Activated CD8-positive, alpha-beta T cell treated with anti-CD3 and anti-CD28 coated beads, Interleukin-2, amount 10 ng/mL, durations not matched to agents 7 days and 5 days (primary cell): Measurements from ENCODE around the gene IGHMBP2. TPM values are rescaled to one million over a fixed set of nuclear protein-coding genes. Genes with fewer than 3 reads are reported as not detected.
"Not testable (repeated sequence)": the region's sequence is repeated elsewhere in the genome, so short reads cannot be mapped to it uniquely, and the experiment has no call there.

Source experiments
- ATAC-seq: fragments of 150-1000 bp; cut with Tn5 transposase; one replicate; pipeline ENCODE4 v1.10.0; 2021; ENCODE audit warnings: moderate library complexity
- CTCF ChIA-PET: fragments of 350-600 bp; sonication (Branson Sonifier 250); formaldehyde crosslinking; loops from one replicate; lab custom pipeline; 2021; ENCODE audit warnings: antibody characterized with exemption; lab: Charles Lee
- POLR2A ChIA-PET: fragments of 350-600 bp; sonication (Branson Sonifier 250); formaldehyde crosslinking; loops from one replicate; lab custom pipeline; 2021; ENCODE audit warnings: antibody characterized with exemption; lab: Charles Lee
- DNase-seq: peaks from one replicate; pipeline ENCODE4 v3.0.0-alpha.2; 2020
- H3K27ac Mint-ChIP-seq: one replicate; pipeline ENCODE4 v1.8.0; 2021; ENCODE audit warnings: mild to moderate bottlenecking, mixed read lengths
- H3K27me3 Mint-ChIP-seq: one replicate; pipeline ENCODE4 v1.8.0; 2021; ENCODE audit warnings: low read depth, mixed read lengths
- H3K36me3 Mint-ChIP-seq: one replicate; pipeline ENCODE4 v1.8.0; 2021; ENCODE audit warnings: low read depth, mixed read lengths
- H3K4me1 Mint-ChIP-seq: one replicate; pipeline ENCODE4 v1.8.0; 2021; ENCODE audit warnings: low read depth, mixed read lengths
- H3K4me3 Mint-ChIP-seq: one replicate; pipeline ENCODE4 v1.8.0; 2021; ENCODE audit warnings: mild to moderate bottlenecking, mixed read lengths
- H3K9me3 Mint-ChIP-seq: one replicate; pipeline ENCODE4 v1.8.0; 2022; ENCODE audit warnings: mixed read lengths; ENCODE audit not compliant: insufficient read depth
- total RNA-seq, 2 experiments: library from RNA; stranded (reverse); gene quantifications; one replicate each; pipeline ENCODE4 v1.2.3, GENCODE V29; 2021

The IGHMBP2 gene
- total RNA-seq, 2 experiments from 2014 or later, result 25.0 to 28.2 TPM

DNA sequence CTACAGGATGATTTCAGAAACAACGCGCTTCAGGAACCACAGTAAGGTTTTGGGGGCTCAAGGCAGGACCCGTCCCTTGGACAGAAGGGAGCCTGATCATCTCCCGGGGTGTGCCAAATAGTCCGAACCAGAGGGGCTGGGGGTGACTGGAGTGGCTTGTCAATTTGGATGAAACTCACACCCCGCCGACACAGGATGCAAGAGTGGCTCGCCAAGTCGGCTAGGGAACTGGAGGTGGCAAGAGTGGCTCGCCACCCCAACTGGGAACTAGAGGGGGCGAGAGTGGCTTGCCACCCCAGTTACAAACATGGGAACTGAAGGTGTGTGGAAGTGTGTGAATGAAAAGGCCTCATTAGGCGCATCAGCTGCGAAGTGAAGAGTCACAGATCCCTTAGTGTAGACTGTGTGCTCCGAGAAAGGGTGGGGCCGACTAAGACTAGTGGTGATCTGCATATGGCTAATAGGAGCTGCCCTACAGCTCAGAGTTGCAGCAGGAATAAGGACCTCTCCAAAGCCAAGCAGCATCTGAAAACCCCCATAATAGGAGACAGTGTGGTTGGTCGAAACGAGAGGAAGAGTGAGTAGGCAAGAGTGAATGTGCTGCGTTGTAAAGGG, 35.4 kb upstream of the IGHMBP2 start:
- DNase-seq, result no peak
- Mint-ChIP-seq H3K36me3 (no peaks in the 10 kb centered on the region), H3K9me3 (no peaks in the 10 kb centered on the region), H3K4me3 (no peak overlapping the region), H3K27me3 (peaks cover 28% of the 10 kb centered on the region), H3K27ac (no peak overlapping the region), H3K4me1 (peaks cover 18% of the 10 kb centered on the region)
- CTCF ChIA-PET, result interaction anchor here (1.7 kb wide), 1 partner anchor 284 kb away, joined by 5 read pairs; no protein-coding TSS in a partner anchor
- POLR2A ChIA-PET, result no interaction called here
- ATAC-seq, result no peak

DNA sequence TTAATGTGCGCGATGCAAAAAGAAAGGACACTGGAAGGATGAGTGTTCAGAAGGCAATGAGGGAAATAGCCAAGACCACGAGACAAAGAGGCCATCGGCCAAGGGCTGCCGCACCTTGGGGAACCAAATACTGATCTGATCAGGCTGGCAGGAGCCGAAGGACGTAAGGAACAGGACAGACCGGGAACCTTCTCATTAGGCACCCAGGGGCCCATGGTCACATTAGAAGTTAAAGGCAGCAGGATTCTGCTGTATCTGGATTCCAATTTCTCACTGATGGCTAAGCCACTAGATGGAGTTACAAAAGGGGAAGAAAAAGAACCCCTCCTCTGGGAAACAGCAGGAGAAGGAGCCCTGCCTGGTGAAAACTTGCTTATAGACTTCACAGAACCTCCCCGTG, 33.2 kb upstream of the IGHMBP2 start:
- H3K4me1 Mint-ChIP-seq, result peaks cover 20% of the 10 kb centered on the region
- H3K4me3 Mint-ChIP-seq, result peak overlapping the region; percentile 77
- ChIA-PET CTCF (no interaction called here), POLR2A (no interaction called here)
- H3K27me3 Mint-ChIP-seq, result peaks cover 29% of the 10 kb centered on the region
- no peaks in the 10 kb centered on the region for H3K9me3 Mint-ChIP-seq
- DNase-seq (no peak), ATAC-seq (no peak)
- H3K27ac Mint-ChIP-seq, result no peak overlapping the region
- H3K36me3 Mint-ChIP-seq, result no peaks in the 10 kb centered on the region

- no peak for ATAC-seq
- no peak overlapping the region for H3K27ac Mint-ChIP-seq
- H3K36me3 Mint-ChIP-seq, result no peaks in the 10 kb centered on the region
- CTCF ChIA-PET, result no interaction called here
- H3K4me3 Mint-ChIP-seq, result no peak overlapping the region
- peaks cover 29% of the 10 kb centered on the region for H3K27me3 Mint-ChIP-seq
- H3K4me1 Mint-ChIP-seq, result peaks cover 25% of the 10 kb centered on the region
- POLR2A ChIA-PET, result no interaction called here
- no peaks in the 10 kb centered on the region for H3K9me3 Mint-ChIP-seq
- DNase-seq, result no peak
Observed at GRCh38 chr11:68872216-68873003, 31.3 kb upstream of the IGHMBP2 start.

GRCh38 chr11:68878022-68878421, 25.7 kb upstream of the IGHMBP2 start:
- Mint-ChIP-seq H3K36me3 (no peaks in the 10 kb centered on the region), H3K27ac (no peak overlapping the region), H3K4me3 (no peak overlapping the region), H3K9me3 (no peaks in the 10 kb centered on the region), H3K27me3 (peaks cover 4% of the 10 kb centered on the region), H3K4me1 (peaks cover 7% of the 10 kb centered on the region)
- ATAC-seq (no peak), DNase-seq (no peak)
- ChIA-PET CTCF (no interaction called here), POLR2A (no interaction called here)

DNA sequence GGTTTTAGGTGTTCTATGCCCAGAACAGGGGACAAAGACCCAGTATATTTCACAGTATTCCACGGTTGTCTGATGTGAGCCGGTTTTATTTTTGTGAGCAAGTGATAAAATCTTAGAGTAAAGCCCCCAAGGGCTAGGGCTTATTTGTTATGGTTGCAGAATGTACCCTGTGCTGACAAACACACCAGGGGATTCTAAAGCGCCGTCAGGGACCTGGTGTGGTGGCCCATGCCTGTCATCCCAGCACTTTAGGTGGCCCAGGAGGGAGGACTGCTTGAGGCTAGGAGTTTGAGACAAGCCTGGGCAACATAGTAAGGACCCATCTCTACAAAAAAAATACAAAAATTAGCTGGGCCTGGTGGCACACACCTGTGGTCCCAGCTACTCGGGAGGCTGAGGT, 22.8 kb upstream of the IGHMBP2 start:
- DNase-seq, result no peak
- Mint-ChIP-seq H3K36me3 (peaks cover 2% of the 10 kb centered on the region), H3K27ac (no peak overlapping the region), H3K4me1 (peaks cover under 1% of the 10 kb centered on the region), H3K4me3 (no peak overlapping the region), H3K9me3 (no peaks in the 10 kb centered on the region), H3K27me3 (no peaks in the 10 kb centered on the region)
- CTCF ChIA-PET, result no interaction called here
- POLR2A ChIA-PET, result no interaction called here
- ATAC-seq, result no peak

- no peak for ATAC-seq
- no peak overlapping the region for H3K27ac Mint-ChIP-seq
- no peak overlapping the region for H3K4me3 Mint-ChIP-seq
- no peaks in the 10 kb centered on the region for H3K9me3 Mint-ChIP-seq
- no peaks in the 10 kb centered on the region for H3K4me1 Mint-ChIP-seq
- POLR2A ChIA-PET, result no interaction called here
- peaks cover 2% of the 10 kb centered on the region for H3K36me3 Mint-ChIP-seq
- CTCF ChIA-PET, result no interaction called here
- no peaks in the 10 kb centered on the region for H3K27me3 Mint-ChIP-seq
- DNase-seq, result no peak
Observed at GRCh38 chr11:68881320-68881719, 22.4 kb upstream of the IGHMBP2 start.

- ATAC-seq (no peak), DNase-seq (no peak)
- no peak overlapping the region for H3K27ac Mint-ChIP-seq
- POLR2A ChIA-PET, result no interaction called here
- H3K36me3 Mint-ChIP-seq, result peaks cover 5% of the 10 kb centered on the region
- H3K4me1 Mint-ChIP-seq, result no peaks in the 10 kb centered on the region
- CTCF ChIA-PET, result no interaction called here
- H3K9me3 Mint-ChIP-seq, result no peaks in the 10 kb centered on the region
- no peaks in the 10 kb centered on the region for H3K27me3 Mint-ChIP-seq
- no peak overlapping the region for H3K4me3 Mint-ChIP-seq
Observed at GRCh38 chr11:68882391-68882790, 21.3 kb upstream of the IGHMBP2 start.

DNA sequence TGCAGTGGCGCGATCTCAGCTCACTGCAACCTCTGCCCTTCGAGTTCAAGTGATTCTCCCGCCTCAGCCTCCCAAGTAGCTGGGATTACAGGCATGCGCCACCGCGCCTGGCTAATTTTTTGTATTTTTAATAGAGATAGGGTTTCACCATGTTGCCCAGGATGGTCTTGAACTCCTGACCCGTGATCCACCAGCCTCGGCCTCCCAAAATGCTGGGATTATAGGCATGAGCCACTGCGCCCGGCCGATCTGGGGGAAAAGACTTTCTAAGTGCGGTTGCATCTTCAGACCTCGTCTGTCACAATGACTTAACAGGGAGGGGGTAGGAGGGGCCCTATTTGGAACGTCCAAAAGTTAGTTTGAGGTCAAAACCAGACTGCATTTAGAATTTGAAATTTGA, 18.9 kb upstream of the IGHMBP2 start:
- CTCF ChIA-PET, ATAC-seq, H3K9me3 Mint-ChIP-seq, H3K27me3 Mint-ChIP-seq, H3K4me1 Mint-ChIP-seq, H3K36me3 Mint-ChIP-seq, DNase-seq, H3K27ac Mint-ChIP-seq, H3K4me3 Mint-ChIP-seq, POLR2A ChIA-PET: not testable (repeated sequence)

GRCh38 chr11:68889948-68890446, 13.7 kb upstream of the IGHMBP2 start:
- no peak for DNase-seq
- no peak for ATAC-seq
- no peak overlapping the region for H3K4me3 Mint-ChIP-seq
- POLR2A ChIA-PET, result no interaction called here
- H3K27ac Mint-ChIP-seq, result no peak overlapping the region
- H3K4me1 Mint-ChIP-seq, result no peaks in the 10 kb centered on the region
- no peaks in the 10 kb centered on the region for H3K27me3 Mint-ChIP-seq
- peaks cover 27% of the 10 kb centered on the region for H3K36me3 Mint-ChIP-seq
- no peaks in the 10 kb centered on the region for H3K9me3 Mint-ChIP-seq
- CTCF ChIA-PET, result no interaction called here

GRCh38 chr11:68890490-68891231, 13.0 kb upstream of the IGHMBP2 start:
- no peaks in the 10 kb centered on the region for H3K9me3 Mint-ChIP-seq
- peaks cover 27% of the 10 kb centered on the region for H3K36me3 Mint-ChIP-seq
- DNase-seq (no peak), ATAC-seq (no peak)
- ChIA-PET POLR2A (no interaction called here), CTCF (no interaction called here)
- no peaks in the 10 kb centered on the region for H3K4me1 Mint-ChIP-seq
- no peak overlapping the region for H3K27ac Mint-ChIP-seq
- H3K27me3 Mint-ChIP-seq, result no peaks in the 10 kb centered on the region
- H3K4me3 Mint-ChIP-seq, result no peak overlapping the region

GRCh38 chr11:68891351-68891948, 12.2 kb upstream of the IGHMBP2 start:
- Mint-ChIP-seq H3K27ac (no peak overlapping the region), H3K4me3 (no peak overlapping the region), H3K4me1 (no peaks in the 10 kb centered on the region), H3K9me3 (no peaks in the 10 kb centered on the region), H3K36me3 (peaks cover 32% of the 10 kb centered on the region), H3K27me3 (no peaks in the 10 kb centered on the region)
- DNase-seq (no peak), ATAC-seq (no peak)
- POLR2A ChIA-PET, result no interaction called here
- CTCF ChIA-PET, result no interaction called here

DNA sequence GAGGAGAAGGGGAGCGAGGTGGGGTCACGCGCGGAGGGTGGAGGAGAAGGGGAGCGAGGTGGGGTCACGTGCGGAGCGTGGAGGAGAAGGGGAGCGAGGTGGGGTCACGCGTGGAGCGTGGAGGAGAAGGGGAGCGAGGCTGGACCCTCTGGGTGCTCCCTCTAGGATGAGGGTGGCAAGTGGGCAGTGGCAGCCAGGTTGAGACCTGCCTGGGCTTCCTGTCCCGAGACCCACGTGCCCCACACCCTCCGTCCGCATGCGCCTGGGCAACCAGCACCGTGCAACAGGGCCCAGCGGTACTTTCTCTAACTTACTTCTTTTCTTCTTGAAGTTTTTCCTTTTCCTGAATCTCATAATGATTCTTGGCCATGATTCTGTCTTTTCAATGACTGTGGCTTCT, 11.1 kb upstream of the IGHMBP2 start:
- no peak for ATAC-seq
- Mint-ChIP-seq H3K27me3 (no peaks in the 10 kb centered on the region), H3K4me1 (no peaks in the 10 kb centered on the region), H3K9me3 (no peaks in the 10 kb centered on the region), H3K4me3 (no peak overlapping the region), H3K27ac (no peak overlapping the region), H3K36me3 (peaks cover 33% of the 10 kb centered on the region)
- CTCF ChIA-PET, result no interaction called here
- POLR2A ChIA-PET, result no interaction called here
- DNase-seq, result no peak
